ENCODE measurements around the gene GRIK4. TPM values are rescaled to one million over a fixed set of nuclear protein-coding genes. Genes with fewer than 3 reads are reported as not detected.

GRIK4 gene
- total RNA-seq, 1 donor from 2014 or later, result 4.5 TPM

- no peak overlapping the region for H3K4me3 Mint-ChIP-seq (ENCODE audit: unreplicated experiment)
- DNase-seq (ENCODE audit: low spot score), result no peak
- H3K27me3 Mint-ChIP-seq (ENCODE audit: unreplicated experiment), result peaks cover 10% of the 10 kb centered on the region
- H3K27ac Mint-ChIP-seq (ENCODE audit: unreplicated experiment), result no peak overlapping the region
- no peaks in the 10 kb centered on the region for H3K9me3 Mint-ChIP-seq (ENCODE audit: unreplicated experiment)
- H3K4me1 Mint-ChIP-seq (ENCODE audit: unreplicated experiment), result peaks cover 11% of the 10 kb centered on the region
- TF ChIP-seq CTCF (IDR thresholded peaks at IDR 0.05; ENCODE audit: unreplicated experiment), result no peak
- H3K36me3 Mint-ChIP-seq (ENCODE audit: low read depth, unreplicated experiment), result peaks cover 9% of the 10 kb centered on the region
Observed at GRCh38 chr11:120914601-120915000, 403.1 kb downstream of the GRIK4 start.

- peaks cover 5% of the 10 kb centered on the region for H3K36me3 Mint-ChIP-seq (ENCODE audit: low read depth, unreplicated experiment)
- no peaks in the 10 kb centered on the region for H3K4me1 Mint-ChIP-seq (ENCODE audit: unreplicated experiment)
- DNase-seq (ENCODE audit: low spot score), result no peak
Observed at GRCh38 chr11:120917559-120918239, 406.2 kb downstream of the GRIK4 start.

GRCh38 chr11:120918257-120918656 lies 406.7 kb downstream of the GRIK4 start:
- no peak for DNase-seq (ENCODE audit: low spot score)

More at GRCh38 chr11:120917559-120918239, 406.2 kb downstream of the GRIK4 start:
- Mint-ChIP-seq H3K27me3 (ENCODE audit: unreplicated experiment) (peaks cover 8% of the 10 kb centered on the region), H3K27ac (ENCODE audit: unreplicated experiment) (no peak overlapping the region), H3K9me3 (ENCODE audit: unreplicated experiment) (no peaks in the 10 kb centered on the region), H3K4me3 (ENCODE audit: unreplicated experiment) (no peak overlapping the region)
- no peak for TF ChIP-seq CTCF (IDR thresholded peaks at IDR 0.05; ENCODE audit: unreplicated experiment)

GRCh38 chr11:120919045-120919444 lies 407.5 kb downstream of the GRIK4 start:
- Mint-ChIP-seq H3K4me3 (ENCODE audit: unreplicated experiment) (no peak overlapping the region), H3K36me3 (ENCODE audit: low read depth, unreplicated experiment) (peaks cover 5% of the 10 kb centered on the region), H3K9me3 (ENCODE audit: unreplicated experiment) (no peaks in the 10 kb centered on the region), H3K27me3 (ENCODE audit: unreplicated experiment) (peaks cover 8% of the 10 kb centered on the region), H3K4me1 (ENCODE audit: unreplicated experiment) (no peaks in the 10 kb centered on the region), H3K27ac (ENCODE audit: unreplicated experiment) (no peak overlapping the region)
- DNase-seq (ENCODE audit: low spot score), result no peak
- TF ChIP-seq CTCF (IDR thresholded peaks at IDR 0.05; ENCODE audit: unreplicated experiment), result no peak

More at GRCh38 chr11:120918257-120918656, 406.7 kb downstream of the GRIK4 start:
- peaks cover 5% of the 10 kb centered on the region for H3K36me3 Mint-ChIP-seq (ENCODE audit: low read depth, unreplicated experiment)
- no peaks in the 10 kb centered on the region for H3K9me3 Mint-ChIP-seq (ENCODE audit: unreplicated experiment)
- no peak overlapping the region for H3K4me3 Mint-ChIP-seq (ENCODE audit: unreplicated experiment)
- peaks cover 8% of the 10 kb centered on the region for H3K27me3 Mint-ChIP-seq (ENCODE audit: unreplicated experiment)
- H3K27ac Mint-ChIP-seq (ENCODE audit: unreplicated experiment), result no peak overlapping the region
- no peak for TF ChIP-seq CTCF (IDR thresholded peaks at IDR 0.05; ENCODE audit: unreplicated experiment)
- no peaks in the 10 kb centered on the region for H3K4me1 Mint-ChIP-seq (ENCODE audit: unreplicated experiment)

- Mint-ChIP-seq H3K36me3 (ENCODE audit: low read depth, unreplicated experiment) (peaks cover under 1% of the 10 kb centered on the region), H3K4me1 (ENCODE audit: unreplicated experiment) (no peaks in the 10 kb centered on the region), H3K4me3 (ENCODE audit: unreplicated experiment) (no peak overlapping the region), H3K27me3 (ENCODE audit: unreplicated experiment) (peaks cover 3% of the 10 kb centered on the region), H3K9me3 (ENCODE audit: unreplicated experiment) (no peaks in the 10 kb centered on the region), H3K27ac (ENCODE audit: unreplicated experiment) (no peak overlapping the region)
- no peak for TF ChIP-seq CTCF (IDR thresholded peaks at IDR 0.05; ENCODE audit: unreplicated experiment)
- no peak for DNase-seq (ENCODE audit: low spot score)
Observed at GRCh38 chr11:120919566-120919965, 408.0 kb downstream of the GRIK4 start.
